ENCODE measurements around the gene CACNA1G.

CACNA1G gene

DNA sequence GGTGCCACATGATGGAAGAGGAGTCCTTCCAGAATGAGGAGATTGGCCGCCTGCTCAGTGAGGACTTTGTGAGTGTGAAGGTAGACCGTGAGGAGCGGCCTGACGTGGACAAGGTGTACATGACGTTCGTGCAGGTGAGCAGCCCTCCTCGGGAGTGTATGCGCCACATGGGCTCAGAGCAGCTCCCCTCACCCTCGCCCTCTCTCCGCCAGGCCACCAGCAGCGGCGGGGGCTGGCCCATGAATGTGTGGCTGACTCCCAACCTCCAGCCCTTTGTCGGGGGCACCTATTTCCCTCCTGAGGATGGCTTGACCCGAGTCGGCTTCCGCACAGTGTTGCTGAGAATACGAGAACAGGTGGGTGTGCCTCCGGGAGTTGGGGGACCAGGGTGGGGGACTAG is 11.7 kb upstream of the CACNA1G start:
- no peak for DNase-seq (ENCODE audit: low read depth in 2 of 2)

DNA sequence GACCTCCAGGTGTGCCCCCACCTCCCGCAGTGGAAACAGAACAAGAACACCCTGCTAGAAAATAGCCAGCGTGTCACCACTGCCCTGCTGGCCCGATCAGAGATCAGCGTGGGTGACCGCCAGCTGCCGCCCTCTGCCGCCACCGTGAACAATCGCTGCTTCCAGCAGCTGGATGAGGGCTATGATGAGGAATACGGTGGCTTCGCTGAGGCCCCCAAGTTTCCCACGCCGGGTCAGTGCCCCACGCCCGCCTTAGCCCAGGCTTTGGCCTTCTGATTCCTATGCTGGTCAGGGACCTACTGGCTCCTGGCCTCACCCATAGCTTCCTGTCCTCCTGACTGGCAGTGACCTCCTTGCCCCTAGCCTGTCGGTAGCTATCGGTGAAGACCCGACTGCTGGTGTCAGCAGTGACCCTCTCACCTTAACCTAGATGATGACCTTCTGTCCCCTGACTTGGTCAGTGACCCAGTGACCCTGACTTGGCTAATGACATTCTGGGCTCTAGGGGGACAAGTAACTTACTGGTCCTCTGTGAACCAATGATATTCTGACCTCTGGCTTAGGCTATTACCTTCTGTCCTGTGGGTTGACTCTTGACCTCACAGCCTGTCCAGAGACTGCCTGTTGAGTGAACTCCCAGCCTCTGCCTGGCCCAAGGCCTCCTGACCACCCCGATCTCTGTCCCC is 11.1 kb upstream of the CACNA1G start:
- no peak for DNase-seq (ENCODE audit: low read depth in 2 of 2)

DNA sequence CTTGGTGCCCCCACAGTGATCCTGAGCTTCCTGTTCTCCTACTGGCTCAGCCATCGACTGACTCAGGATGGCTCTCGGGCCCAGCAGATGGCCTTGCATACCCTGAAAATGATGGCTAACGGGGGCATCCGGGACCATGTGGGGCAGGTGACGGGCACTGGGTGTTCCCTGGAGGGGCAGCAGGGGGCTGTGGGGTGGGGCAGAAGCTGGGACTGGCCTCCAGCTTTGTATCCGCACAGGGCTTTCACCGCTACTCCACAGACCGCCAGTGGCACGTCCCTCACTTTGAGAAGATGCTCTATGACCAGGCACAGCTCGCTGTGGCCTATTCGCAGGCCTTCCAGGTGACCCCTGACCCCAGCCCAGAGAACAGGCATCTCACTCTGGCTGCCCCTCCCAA is 10.5 kb upstream of the CACNA1G start:
- DNase-seq (ENCODE audit: low read depth in 2 of 2) = no peak

DNA sequence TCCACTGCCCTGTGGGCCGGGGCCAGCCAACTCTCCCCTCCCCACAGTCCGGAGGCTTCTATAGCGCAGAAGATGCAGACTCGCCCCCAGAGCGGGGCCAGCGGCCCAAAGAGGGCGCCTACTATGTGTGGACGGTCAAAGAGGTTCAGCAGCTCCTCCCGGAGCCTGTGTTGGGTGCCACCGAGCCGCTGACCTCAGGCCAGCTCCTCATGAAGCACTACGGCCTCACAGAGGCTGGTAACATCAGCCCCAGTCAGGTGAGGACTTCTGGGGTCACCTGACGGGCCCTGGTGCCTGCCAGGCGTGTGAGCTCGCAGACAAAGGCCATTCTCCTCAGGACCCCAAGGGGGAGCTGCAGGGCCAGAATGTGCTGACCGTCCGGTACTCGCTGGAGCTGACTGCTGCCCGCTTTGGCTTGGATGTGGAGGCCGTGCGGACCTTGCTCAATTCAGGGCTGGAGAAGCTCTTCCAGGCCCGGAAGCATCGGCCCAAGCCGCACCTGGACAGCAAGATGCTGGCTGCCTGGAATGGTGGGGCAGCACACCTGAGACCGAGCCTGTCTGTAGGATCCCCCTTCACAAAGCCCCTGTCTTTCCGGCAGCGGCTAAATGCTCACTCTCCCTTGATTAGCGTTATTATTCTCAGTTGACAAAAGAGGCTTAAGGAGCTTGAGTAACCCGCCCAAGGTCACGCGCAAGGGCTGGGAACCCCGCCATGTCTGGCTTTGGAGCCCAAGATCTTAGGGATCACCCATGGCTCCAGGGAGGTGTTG is 9.7 kb upstream of the CACNA1G start:
- no peak for DNase-seq (ENCODE audit: low read depth in 2 of 2)

DNA sequence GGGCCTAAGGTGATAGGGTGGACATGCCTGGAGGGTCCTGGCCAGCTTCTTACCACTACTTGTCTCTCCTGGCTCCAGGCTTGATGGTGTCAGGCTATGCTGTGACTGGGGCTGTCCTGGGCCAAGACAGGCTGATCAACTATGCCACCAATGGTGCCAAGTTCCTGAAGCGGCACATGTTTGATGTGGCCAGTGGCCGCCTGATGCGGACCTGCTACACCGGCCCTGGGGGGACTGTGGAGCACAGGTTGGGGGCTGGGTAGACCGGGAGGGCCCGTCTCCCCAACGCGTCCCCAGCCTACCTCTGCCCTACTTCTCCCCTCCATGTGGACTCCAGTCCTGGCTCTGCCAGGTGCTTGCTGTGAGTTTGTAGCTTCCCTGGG is 9.1 kb upstream of the CACNA1G start:
- DNase-seq (ENCODE audit: low read depth in 2 of 2) = no peak

DNA sequence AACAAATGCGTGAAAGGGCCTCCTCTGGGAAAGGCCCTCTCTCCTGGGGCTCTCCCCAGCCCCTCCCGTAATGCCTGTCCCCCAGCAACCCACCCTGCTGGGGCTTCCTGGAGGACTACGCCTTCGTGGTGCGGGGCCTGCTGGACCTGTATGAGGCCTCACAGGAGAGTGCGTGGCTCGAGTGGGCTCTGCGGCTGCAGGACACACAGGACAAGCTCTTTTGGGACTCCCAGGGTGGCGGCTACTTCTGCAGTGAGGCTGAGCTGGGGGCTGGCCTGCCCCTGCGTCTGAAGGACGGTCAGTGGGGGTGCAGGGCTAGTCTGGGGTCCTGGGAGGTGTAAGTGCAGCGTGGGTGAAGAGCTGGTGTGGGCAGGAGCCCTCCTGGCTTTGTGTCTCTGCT is 8.6 kb upstream of the CACNA1G start:
- no peak for DNase-seq (ENCODE audit: low read depth in 2 of 2)

DNA sequence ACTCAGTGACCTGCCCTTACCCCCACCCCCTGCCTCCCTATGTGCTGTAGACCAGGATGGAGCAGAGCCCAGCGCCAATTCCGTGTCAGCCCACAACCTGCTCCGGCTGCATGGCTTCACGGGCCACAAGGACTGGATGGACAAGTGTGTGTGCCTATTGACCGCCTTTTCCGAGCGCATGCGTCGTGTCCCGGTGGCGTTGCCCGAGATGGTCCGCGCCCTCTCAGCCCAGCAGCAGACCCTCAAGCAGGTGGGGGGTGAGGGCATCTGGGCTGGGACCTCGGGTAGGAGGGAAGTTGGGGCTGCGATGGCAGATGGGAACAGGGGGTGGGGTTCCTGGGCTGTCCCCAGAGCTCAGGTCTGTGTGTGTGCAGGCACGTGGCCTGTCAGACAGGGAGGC is 6.3 kb upstream of the CACNA1G start:
- DNase-seq (ENCODE audit: low read depth in 2 of 2) = no peak

DNA sequence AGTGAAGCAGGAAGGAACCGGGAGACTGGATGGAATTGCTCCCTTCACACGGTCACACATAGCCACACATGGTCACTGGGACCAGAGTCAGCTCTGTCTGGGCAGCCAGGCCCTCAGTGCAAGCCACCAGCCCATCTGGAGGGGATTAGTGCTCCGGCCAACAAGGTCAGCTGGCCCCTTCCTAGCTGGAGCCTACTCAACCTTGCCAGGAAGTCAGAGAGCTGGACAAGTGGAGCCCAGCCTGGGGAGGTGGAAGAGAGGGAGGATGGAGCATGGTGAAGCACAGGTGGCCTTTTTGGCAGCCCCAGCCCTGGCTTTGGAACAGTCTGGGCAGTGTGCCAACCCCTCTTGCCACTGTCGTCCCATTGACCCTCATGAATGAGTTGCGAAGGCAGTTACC is 3.7 kb upstream of the CACNA1G start:
- DNase-seq (ENCODE audit: low read depth in 2 of 2) = no peak

DNA sequence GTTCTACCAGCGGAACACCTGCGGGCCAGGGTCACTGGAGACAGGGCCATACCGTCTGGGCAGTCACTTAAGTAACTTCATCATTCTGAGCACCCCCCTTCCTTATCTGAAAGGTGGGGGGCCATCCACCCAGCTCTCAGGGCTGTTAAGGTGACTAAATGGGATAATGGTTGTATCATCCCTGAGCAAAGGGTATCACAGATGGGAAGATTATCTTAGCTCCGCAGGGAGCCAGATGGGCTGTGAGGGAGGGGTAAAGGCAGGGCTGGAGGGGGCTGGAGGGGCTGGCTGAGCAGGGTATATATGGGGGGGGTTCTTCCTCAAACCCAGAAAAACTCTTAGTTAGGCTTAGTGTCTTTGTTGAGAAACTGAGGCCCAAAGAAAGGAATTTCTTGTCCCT is 2.9 kb upstream of the CACNA1G start:
- DNase-seq (ENCODE audit: low read depth in 2 of 2) = no peak

DNA sequence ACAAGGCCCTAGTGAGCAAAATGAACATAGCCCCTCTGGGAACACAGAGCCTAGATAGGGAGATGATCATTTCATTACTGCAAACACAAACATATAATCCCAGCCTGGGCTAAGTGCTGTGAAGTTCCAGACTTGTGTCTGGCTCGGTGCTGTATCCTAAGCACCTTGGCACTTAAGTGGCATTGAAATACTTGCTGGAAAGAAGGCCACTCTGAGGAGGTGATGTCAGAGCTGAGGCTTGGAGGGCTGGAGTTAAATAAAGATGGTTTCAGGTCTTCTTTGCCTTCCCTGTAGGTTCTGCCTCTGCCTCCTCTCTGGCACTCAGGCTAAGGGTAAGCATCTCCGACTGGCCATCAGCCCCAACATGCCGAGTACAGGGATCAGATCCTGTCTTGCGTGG is 2.4 kb upstream of the CACNA1G start:
- DNase-seq (ENCODE audit: low read depth in 2 of 2) = no peak

DNA sequence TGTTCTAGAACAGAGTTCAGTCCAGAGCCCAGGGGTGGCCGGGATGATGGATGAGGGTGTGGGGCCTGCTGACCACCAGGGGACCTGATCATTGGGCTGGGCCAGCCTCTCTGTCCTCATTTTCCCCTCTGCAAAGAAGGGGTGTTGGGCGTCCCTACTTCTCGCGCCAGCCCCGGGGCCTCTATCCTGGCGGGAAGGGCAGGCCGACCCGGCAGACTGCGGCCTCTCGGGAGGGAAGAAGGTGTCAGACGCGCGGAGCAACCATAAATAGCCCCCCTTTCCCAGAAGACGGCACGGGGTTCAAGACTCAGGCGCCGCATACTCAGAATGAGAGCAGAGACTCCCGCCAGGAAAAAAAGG is 2.0 kb upstream of the CACNA1G start:
- no peak for DNase-seq (ENCODE audit: low read depth in 2 of 2)

DNA sequence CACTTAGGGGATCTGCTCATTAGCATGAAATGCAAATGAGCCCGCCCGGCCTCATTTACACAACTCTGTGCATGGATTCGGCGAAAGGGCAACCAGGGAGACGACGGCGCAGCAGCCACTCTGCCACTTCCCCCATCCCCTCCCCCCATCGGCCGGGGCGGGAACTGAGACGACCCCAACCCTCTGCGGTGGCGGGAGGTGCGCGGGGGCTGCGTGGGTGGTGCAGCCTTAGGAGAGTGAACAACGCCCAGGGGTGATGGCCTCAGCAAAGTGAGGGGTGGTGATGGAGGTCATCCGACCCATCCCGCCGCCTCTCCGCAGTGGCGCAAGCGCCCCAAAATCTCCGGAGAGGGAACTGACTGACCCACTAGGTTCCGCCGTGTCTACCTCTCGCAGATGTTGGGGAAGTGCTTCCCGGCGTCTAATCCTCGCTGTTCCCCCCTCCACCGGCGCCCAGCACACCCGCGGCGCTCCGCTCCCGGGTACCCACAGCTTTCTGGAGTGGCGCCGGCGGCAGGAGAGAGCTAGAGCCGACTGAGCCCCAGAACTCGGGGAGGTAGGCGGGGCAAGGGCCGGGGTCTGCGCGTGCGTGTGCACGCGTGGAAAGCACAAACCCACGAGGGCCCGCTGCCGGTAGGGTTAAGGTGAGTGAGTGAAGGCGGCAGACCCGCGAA is 1.4 kb upstream of the CACNA1G start:
- no peak for DNase-seq (ENCODE audit: low read depth in 2 of 2)

DNA sequence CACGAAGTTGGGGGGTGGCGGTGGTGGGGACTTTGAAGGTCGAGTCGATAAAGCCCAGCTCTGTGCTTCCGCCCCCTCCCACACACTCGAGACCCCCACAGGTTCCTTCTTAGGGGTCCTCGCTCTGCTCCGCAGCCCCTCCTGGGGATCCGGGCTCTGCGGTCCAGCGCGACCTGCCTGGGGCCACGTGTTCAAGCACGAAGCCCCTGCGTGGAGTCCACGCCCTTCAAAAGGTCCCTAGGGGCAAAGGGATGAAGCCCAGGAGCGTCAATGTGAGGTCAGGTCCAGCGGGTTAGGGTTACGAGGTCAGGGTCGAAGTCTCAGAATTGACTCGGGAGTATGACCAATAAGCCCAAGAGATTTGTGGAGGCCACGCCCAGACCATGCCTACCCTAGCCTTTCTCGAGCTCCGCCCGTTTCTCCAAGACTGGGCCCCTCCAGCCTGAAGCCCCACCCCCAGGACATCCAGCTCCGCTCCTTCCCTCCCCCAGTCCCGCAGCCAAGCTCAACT is 786 bp upstream of the CACNA1G start:
- DNase-seq (ENCODE audit: low read depth in 2 of 2) = no peak

DNA sequence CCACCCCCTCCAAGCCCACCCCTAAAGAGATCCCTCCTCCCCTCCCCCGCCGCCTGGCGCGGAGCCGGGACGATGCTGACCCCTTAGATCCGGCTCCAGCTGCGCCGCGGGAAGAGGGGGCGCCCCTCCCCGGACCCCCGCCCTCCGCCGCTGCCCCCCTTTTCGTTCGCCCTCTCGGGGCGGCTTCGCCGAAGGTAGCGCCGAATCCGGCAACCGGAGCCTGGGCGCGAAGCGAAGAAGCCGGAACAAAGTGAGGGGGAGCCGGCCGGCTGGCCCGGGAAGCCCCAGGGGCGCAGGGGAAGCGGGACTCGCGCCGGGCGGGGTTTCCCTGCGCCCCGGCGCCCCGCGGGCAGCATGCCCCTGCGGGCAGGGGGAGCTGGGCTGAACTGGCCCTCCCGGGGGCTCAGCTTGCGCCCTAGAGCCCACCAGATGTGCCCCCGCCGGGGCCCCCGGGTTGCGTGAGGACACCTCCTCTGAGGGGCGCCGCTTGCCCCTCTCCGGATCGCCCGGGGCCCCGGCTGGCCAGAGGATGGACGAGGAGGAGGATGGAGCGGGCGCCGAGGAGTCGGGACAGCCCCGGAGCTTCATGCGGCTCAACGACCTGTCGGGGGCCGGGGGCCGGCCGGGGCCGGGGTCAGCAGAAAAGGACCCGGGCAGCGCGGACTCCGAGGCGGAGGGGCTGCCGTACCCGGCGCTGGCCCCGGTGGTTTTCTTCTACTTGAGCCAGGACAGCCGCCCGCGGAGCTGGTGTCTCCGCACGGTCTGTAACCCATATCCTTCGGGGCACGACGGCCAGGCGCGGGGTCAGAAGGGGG is 623 bp downstream of the CACNA1G start:
- DNase-seq (ENCODE audit: low read depth in 2 of 2) = no peak

DNA sequence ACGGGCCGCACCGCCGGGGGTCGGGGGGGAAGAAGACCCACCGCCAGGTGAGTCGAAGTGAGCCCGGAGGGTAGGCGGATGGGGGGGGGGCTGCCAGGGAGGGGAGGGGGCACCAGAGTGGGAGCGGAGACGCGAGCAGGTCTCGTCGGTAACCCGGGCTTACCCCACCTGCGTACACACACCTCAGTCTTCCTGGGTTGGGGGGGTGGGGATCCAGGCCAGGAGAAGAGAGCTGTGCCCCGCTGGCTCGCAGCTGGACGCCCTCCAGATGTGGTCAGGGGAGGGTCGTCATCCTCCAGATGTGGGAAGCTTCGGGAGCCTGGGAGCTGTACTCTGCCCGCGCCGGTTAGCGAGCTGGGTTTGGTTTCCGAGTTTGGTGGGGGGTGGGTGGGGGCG is 1.2 kb downstream of the CACNA1G start:
- DNase-seq (ENCODE audit: low read depth in 2 of 2) = no peak

DNA sequence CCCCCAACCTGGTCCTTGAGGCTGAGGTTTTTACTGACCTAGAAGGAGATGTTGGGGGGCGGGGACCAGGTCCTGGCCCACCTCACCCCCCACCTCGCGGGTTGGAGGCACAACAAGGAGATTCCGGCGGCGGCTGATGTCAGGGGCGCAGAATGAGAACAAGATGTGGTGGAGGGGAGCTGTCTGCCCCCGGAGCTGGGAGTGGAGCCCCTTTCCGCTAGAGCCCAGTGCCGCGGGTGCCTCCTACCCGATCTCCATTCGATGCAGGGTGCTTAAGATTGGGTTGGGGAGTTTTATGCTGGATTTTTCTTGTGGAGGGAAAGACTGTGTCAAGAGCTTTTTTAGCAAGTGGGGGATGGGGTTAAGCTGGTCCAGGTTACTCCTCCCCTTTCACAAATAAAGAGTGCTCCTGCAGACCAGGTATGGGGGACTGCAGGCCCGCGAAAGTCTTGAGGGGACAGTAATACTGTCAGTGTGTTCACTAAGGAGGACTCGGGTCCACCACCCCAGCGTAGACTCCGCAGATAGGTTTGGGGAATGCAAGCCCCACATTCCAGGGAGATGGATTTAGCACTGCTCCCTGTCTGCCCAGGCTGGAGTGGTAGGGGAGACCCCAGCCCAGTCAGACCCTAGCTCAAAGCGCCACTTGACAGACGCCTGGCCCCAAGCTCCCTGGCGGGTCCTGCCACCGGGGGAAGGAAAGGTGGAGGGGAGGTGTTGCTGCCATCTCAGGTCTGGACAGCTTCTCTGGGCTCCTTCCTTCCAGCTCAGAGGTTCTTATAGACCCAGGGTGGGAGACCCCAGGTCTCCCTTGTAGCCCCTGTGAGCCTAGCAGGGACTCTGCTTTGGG is 2.0 kb downstream of the CACNA1G start:
- no peak for DNase-seq (ENCODE audit: low read depth in 2 of 2)

DNA sequence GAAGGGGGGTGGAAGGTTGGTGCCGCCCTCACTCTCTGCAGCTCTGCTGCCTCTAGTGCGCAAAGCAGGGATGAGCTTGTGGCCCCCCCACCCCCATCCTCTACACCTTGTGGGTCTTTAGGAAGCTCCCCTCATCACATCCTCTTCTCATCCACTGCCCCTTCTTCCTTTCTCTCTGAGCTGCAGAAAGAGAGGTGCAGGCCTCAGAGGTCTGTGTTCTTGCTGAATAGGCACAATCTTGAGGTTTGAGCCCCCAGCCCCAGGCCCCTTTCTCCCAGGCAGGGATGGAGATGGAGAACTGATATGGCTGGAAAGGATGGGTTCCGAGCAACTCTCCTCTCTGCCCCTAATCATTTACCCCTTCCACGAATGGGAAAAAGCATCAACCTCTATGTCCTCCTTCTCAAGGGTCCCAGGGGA is 2.6 kb downstream of the CACNA1G start:
- no peak for DNase-seq (ENCODE audit: low read depth in 2 of 2)

DNA sequence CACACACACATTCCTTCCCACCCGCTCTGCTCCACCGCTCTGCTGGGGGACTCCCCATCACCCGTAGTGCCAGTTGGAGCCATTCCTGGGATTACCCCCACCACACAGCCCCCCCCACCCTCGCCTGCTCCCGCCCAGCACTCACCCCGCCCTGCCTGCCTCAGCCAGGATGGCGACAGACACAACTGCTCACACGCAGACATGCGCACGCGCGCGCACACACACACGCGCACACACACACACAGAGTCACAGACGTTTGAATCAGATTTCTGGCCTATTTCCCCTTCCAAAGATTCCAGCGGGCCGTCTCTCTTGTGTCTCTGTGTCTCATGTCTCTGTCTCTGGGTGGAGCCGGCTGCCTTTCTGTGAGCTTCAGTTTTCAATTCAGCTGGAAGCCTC is 4.4 kb downstream of the CACNA1G start:
- no peak for DNase-seq (ENCODE audit: low read depth in 2 of 2)

DNA sequence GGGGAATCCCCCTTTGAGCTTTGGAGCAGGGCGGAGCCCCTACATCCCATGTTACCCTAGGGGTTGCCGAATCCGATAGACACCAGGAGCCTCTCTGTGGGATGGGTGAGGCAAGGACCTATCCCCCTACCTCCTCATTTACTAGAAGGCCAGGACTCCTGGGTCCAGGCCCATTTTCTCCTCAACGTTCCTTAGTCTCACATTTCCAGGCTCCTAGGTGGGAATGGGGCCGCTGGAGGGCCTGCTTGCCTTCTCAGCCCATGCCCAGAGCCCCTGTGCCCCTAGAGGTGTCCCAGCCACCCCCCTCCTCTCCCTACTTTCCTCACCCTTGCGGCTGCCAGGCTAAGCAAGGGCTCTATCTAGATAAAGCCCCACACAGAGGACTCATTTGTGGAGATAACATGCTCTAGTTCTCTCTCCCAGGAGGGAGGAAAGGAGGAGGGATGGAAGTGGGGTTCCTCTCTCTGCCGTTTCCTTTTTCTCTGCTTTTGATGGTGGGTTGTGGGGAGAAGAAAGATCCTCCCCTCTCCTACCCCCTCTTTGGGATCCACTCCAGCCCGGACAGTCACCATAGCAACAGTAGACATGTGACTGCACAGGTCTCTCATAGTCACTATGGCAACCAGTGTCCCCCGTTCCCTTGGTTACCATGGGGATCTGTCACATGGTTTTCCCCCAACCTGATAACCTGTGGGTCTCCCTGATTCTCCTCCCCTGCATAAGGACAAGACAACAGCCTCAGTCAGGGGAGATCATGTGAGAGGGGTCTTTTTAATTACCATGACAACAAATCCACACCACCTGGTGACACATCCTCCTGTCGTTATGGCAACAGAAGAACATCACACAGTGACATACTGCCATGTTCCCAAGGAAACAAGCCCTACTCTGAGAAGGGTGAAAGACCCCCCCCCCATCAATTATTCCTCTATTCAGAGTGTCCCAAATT is 5.2 kb downstream of the CACNA1G start:
- no peak for DNase-seq (ENCODE audit: low read depth in 2 of 2)

DNA sequence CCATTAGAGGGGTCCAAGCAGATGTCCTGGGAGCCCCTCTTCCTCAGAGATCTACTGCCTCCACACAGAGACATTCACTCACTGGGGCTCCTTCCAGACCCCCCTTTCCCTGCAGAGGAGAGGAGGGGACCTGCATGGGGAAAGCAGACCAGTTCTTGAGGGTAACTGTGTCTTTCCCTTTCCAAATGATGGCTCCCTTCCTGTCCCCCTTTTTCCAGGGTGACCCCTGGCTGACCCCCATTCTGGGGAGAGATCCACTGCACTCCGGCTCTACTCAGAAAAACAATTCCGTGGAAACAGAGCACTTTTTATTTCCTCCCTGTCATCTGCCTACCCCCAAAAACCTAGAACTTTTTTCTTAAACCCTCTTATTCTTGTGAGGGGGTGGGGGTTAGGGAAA is 6.4 kb downstream of the CACNA1G start:
- no peak for DNase-seq (ENCODE audit: low read depth in 2 of 2)

Measured in stimulated activated CD8-positive, alpha-beta memory T cell treated with anti-CD3 and anti-CD28 coated beads, Interleukin-15, amount 100 ng/mL, for 48 hours (primary cell).